ENCODE results near the gene CFAP91. TPM values are rescaled to one million over a fixed set of nuclear protein-coding genes. Genes with fewer than 3 reads are reported as not detected.

CFAP91 gene
- total RNA-seq, 1 donor from 2014 or later = 19.0 TPM

- no peak for DNase-seq (ENCODE audit: extremely low spot score, unreplicated experiment)
- H3K4me3 Mint-ChIP-seq = no peak overlapping the region
- H3K27ac Mint-ChIP-seq = no peak overlapping the region
- no peaks in the 10 kb centered on the region for H3K36me3 Mint-ChIP-seq
- no peaks in the 10 kb centered on the region for H3K4me1 Mint-ChIP-seq (ENCODE audit: unreplicated experiment)
- no peaks in the 10 kb centered on the region for H3K27me3 Mint-ChIP-seq
- TF ChIP-seq CTCF (conservative IDR thresholded peaks at IDR 0.05) = no peak
- no peaks in the 10 kb centered on the region for H3K9me3 Mint-ChIP-seq
Measured at GRCh38 chr3:119738741-119739140, 35.9 kb downstream of the CFAP91 start.

GRCh38 chr3:119741657-119742590 lies 39.1 kb downstream of the CFAP91 start:
- Mint-ChIP-seq H3K4me3 (no peak overlapping the region), H3K9me3 (no peaks in the 10 kb centered on the region), H3K27ac (no peak overlapping the region), H3K36me3 (no peaks in the 10 kb centered on the region), H3K4me1 (ENCODE audit: unreplicated experiment) (no peaks in the 10 kb centered on the region), H3K27me3 (no peaks in the 10 kb centered on the region)
- no peak for TF ChIP-seq CTCF (conservative IDR thresholded peaks at IDR 0.05)
- DNase-seq (ENCODE audit: extremely low spot score, unreplicated experiment) = no peak

GRCh38 chr3:119743921-119744320 lies 41.1 kb downstream of the CFAP91 start:
- no peak for TF ChIP-seq CTCF (conservative IDR thresholded peaks at IDR 0.05)
- Mint-ChIP-seq H3K4me3 (no peak overlapping the region), H3K9me3 (no peaks in the 10 kb centered on the region), H3K27ac (no peak overlapping the region), H3K4me1 (ENCODE audit: unreplicated experiment) (no peaks in the 10 kb centered on the region), H3K27me3 (no peaks in the 10 kb centered on the region), H3K36me3 (no peaks in the 10 kb centered on the region)
- DNase-seq (ENCODE audit: extremely low spot score, unreplicated experiment) = no peak

- DNase-seq (ENCODE audit: extremely low spot score, unreplicated experiment) = no peak
- Mint-ChIP-seq H3K27ac (no peak overlapping the region), H3K36me3 (peaks cover 3% of the 10 kb centered on the region), H3K4me3 (no peak overlapping the region), H3K4me1 (ENCODE audit: unreplicated experiment) (no peaks in the 10 kb centered on the region), H3K27me3 (no peaks in the 10 kb centered on the region), H3K9me3 (no peaks in the 10 kb centered on the region)
- no peak for TF ChIP-seq CTCF (conservative IDR thresholded peaks at IDR 0.05)
Measured at GRCh38 chr3:119745942-119746341, 43.1 kb downstream of the CFAP91 start.

GRCh38 chr3:119746423-119746822 lies 43.6 kb downstream of the CFAP91 start:
- H3K4me3 Mint-ChIP-seq = no peak overlapping the region
- H3K36me3 Mint-ChIP-seq = peaks cover 3% of the 10 kb centered on the region
- H3K27ac Mint-ChIP-seq = no peak overlapping the region
- DNase-seq (ENCODE audit: extremely low spot score, unreplicated experiment) = no peak
- H3K4me1 Mint-ChIP-seq (ENCODE audit: unreplicated experiment) = no peaks in the 10 kb centered on the region
- H3K27me3 Mint-ChIP-seq = no peaks in the 10 kb centered on the region
- no peaks in the 10 kb centered on the region for H3K9me3 Mint-ChIP-seq
- TF ChIP-seq CTCF (conservative IDR thresholded peaks at IDR 0.05) = no peak

Data from type B pancreatic cell (in vitro differentiated cells).